ENCODE results near the gene PLCG1. TPM values are rescaled to one million over a fixed set of nuclear protein-coding genes. Genes with fewer than 3 reads are reported as not detected.

PLCG1 gene
- total RNA-seq, 2 donors from 2014 or later = 81.0 to 83.0 TPM

DNA sequence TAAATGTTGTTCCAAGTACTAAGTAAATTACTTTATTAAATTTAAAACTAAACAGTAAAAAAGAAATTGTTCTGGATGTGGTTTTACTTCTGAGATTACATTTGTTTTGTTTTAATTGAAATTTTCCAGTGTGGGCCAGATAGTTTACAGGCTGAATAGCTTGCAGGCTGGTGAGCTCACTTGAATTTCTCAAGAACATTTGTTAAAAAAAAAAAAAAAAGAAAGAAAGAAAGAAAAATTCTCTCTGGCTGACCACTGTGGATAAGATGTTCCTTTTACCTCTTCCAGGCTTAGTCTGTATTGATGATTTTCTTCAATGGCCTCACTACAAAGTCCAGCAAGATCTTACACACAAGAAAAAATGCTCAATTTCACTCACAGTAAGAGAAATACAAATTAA is 85.4 kb downstream of the PLCG1 start:
- DNase-seq (ENCODE audit: low spot score) = no peak
- intact Hi-C loops (cut with DNase I) = no loop called here

DNA sequence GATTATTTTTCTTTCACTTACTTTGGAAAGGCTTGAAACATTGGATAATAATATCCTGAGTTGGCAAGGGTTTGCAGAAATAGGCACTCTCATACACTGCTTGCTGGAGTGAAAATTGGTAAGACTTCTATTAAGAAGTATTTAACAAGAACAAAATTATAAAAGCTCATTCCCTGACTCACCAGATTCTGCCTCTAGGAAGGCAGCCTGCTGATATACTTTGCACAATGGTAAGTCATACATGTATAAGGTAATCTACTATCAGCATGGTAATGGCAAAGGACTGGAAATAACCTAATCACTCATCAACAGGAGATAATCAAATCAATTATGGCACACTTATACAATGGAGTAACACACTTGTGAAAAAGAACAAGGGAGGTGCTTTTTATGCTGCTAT is 85.8 kb downstream of the PLCG1 start:
- intact Hi-C loops (cut with DNase I) = no loop called here
- DNase-seq (ENCODE audit: low spot score) = no peak

DNA sequence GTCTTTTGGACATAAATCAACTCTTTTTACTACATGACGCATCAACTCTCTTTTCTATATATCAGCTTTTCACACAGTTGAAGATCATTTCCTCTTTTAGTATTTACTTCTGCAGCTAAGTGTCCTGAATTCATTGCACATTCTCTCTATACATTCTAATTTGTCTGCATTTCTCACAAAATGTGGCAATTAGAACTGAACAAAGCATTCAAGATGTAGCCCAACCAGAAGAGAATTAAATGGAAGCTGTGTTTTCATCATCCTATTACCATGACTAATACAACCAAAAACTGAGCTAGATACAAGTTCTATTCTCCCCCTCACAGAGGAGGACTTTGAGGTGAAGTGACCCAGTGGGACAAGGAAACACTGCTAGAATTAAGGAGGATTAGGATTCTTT is 86.9 kb downstream of the PLCG1 start:
- no peak for DNase-seq (ENCODE audit: low spot score)
- intact Hi-C loops (cut with DNase I) = no loop called here

DNA sequence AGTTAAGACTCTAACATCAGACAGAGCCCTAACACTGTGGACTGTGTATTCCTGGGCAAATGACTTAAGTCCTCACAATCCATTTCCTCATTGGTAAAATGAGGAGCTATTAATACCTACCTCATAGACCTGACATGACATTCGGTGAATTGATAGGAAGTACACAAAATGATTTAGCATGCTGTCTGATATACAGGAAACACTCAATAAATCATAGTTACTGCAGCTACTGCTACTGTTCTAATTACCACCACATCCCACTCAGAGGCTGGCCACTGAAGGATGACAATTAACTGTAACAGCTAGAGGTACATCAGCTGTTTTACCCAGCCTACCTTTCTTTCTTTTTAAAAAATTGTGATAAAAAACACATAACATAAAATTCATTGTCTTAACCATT is 87.7 kb downstream of the PLCG1 start:
- intact Hi-C loops (cut with DNase I) = no loop called here
- no peak for DNase-seq (ENCODE audit: low spot score)

DNA sequence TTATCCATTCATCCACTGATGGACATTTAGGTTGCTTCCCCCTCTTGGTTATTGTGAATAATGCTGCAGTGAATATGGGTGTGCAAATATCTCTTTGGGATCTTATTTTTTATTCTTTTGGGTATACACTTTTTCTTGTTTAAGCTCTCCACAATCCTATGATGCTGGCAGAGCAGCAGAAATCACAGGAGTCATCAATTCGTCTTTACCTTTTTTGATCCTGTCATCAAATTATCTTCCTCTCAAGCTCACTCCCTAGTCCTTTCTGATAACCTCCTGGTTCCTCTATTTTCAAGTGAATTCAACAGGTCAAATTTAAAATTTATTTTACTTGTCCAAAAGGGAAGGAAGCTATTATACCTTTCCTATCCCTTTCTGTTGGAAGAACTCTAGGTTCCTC is 89.1 kb downstream of the PLCG1 start:
- no peak for DNase-seq (ENCODE audit: low spot score)
- intact Hi-C loops (cut with DNase I) = no loop called here

Small RNA genes within 50 kb of the gene (microRNA-seq; reads per million reads assigned to microRNA genes)
- gene MIR6871 (ENCODE audit: borderline microRNAs expressed in 2 of 2) = 0 to 0.32 reads per million in 2 donors

Other genes with a start within 250 kb of the PLCG1 start
- 10 to 100 TPM; 25.2 to 27.3 TPM for gene TOP1, start 108.7 kb upstream of the PLCG1 start, total RNA-seq
- gene ZHX3, start 180.2 kb downstream of the PLCG1 start, total RNA-seq = 10 to 100 TPM; 88.2 to 92.9 TPM
- 10 to 100 TPM; 12.7 to 17.6 TPM for gene LPIN3, start 203.3 kb downstream of the PLCG1 start, total RNA-seq
- gene EMILIN3, start 229.3 kb downstream of the PLCG1 start, total RNA-seq = 1 to 10 TPM; 1.4 to 2.3 TPM

Measured in posterior vena cava (tissue), 2 donors.